HG02938 (cell line): ENCODE data around the gene CD1C.
"Not testable (repeated sequence)": the region's sequence is repeated elsewhere in the genome, so short reads cannot be mapped to it uniquely, and the experiment has no call there.

ENCODE experiments used
- ATAC-seq: cut with Tn5 transposase; IDR thresholded peaks from one replicate; pipeline ENCODE4 v1.9.1; 2021; ENCODE audit warnings: mild to moderate bottlenecking, moderate library complexity; ENCODE audit not compliant: unreplicated experiment

The CD1C gene

GRCh38 chr1:158327481-158327880, 37.8 kb downstream of the CD1C start:
- no peak for ATAC-seq

DNA sequence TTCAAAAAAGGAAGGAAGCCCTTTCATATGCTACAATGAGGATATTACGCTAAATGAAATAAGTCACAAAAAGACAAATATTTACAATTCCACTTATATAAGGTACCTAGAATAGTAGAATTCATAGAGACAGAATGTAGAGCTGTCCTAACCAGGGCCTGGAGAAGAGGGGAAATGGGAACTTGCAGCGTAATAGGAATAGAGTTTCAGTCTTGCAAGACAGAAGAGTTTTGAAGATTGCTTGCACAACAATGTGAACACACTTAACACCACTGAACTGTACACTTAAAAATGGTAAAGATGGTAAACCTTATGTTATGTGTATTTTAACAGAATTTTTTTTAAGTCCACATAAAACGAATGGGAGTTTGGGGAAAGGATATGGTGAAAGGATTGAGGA, 38.7 kb downstream of the CD1C start:
- no peak for ATAC-seq

- no peak for ATAC-seq
Observed at GRCh38 chr1:158329300-158329699, 39.6 kb downstream of the CD1C start.

- ATAC-seq, result no peak
Observed at GRCh38 chr1:158329733-158330132, 40.0 kb downstream of the CD1C start.

- no peak for ATAC-seq
Observed at GRCh38 chr1:158330391-158331105, 40.8 kb downstream of the CD1C start.

GRCh38 chr1:158331106-158331425, 41.3 kb downstream of the CD1C start:
- ATAC-seq, result no peak

GRCh38 chr1:158331481-158332150, 41.9 kb downstream of the CD1C start, which contains the start of gene CD1B:
CD1B (minus strand) TSS chr1:158331531; CDS start chr1:158331423, 108 bp downstream.
- ATAC-seq, result no peak

DNA sequence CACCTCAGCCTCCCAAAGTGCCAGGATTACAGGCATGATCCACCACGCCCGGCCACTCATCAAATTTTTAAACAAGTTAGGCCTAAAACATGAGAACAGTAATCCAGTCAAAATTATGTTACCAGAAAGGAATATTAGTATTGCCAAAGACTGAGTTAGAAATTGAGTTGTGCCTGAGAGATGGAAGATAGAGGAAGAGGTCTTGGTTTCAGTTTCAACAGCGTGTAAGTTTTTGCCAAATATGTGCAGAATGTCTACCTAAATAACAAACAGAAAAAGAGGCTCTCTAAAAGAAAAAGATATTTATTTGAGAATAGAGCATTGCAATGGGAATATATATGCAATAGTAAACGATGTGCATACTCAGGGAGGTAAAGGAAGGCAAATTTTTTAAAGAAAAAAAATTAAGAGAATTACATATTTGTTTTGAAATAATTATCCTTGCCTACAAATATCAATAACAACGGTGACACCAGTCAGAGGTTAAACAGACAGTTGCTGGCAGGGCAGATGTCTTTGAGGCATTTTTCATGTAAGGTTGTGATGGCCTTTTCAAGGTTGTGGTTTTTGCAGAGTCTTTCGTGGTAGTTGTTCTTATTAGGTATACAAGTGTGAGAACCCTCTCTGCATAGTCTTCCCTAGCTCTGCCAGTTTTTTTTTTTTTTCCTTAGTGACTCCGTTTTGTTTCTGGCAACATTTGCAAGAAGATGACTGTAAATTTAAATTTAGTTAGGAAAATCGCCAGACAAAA, 43.9 kb downstream of the CD1C start:
- no peak for ATAC-seq

DNA sequence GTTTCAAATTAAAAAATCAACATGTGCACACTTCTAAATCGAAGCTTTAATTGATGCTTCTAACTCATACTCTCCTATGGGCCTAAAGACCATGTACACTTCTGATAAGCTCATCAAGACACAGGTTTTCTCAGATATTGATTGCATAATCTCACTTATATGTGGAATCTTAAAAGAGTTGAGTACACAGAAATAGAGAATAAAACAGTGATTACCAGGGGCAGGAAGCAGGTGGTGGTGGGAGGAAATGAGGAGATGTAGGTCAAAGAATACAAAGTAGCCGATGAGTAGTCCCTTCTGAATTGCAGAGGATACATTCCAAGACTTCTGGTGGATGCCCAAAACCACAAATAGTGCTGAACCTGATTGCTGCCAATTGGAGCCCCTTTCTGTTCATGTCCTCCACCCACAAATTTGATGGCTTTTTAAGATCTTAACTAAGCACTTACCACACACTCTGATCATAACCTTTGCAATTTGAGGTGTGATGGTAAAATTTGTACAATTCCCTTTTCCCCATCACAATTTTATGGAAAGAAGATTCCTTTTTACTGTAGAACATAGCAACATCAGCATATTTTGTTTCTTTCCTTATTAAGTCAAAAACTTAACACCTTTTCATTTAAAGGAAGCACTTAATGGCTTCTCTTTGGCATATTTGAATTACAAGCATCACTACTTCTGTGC, 44.9 kb downstream of the CD1C start:
- no peak for ATAC-seq

GRCh38 chr1:158335213-158335532, 45.5 kb downstream of the CD1C start:
- ATAC-seq, result no peak

GRCh38 chr1:158336413-158336812, 46.7 kb downstream of the CD1C start:
- not testable (repeated sequence) for ATAC-seq
